Measurements from ENCODE around the gene ARHGAP28.

Gene ARHGAP28

GRCh38 chr18:6729247-6730091 is at the start of gene ARHGAP28:
Gene ARHGAP28 (plus strand): TSS chr18:6729716. CDS start chr18:6729822, 106 bp downstream.
- H3K9me3 Mint-ChIP-seq = no peaks in the 10 kb centered on the region
- no peaks in the 10 kb centered on the region for H3K36me3 Mint-ChIP-seq (ENCODE audit: low read depth)
- H3K4me3 Mint-ChIP-seq = peak within 1 kb of the TSS; percentile 99
- H3K27me3 Mint-ChIP-seq (ENCODE audit: low read depth, poor library complexity) = no peaks in the 10 kb centered on the region
- H3K27ac Mint-ChIP-seq = peak within 1 kb of the TSS; percentile 100
- peak; percentile 27 for TF ChIP-seq CTCF (IDR thresholded peaks at IDR 0.05)
- peaks cover 63% of the 10 kb centered on the region for H3K4me1 Mint-ChIP-seq
- peak; percentile 91 for DNase-seq

GRCh38 chr18:6681331-6681875 is 48.1 kb upstream of the ARHGAP28 start:
- no peak overlapping the region for H3K4me3 Mint-ChIP-seq
- no peak overlapping the region for H3K27ac Mint-ChIP-seq
- peaks cover 3% of the 10 kb centered on the region for H3K27me3 Mint-ChIP-seq (ENCODE audit: low read depth, poor library complexity)
- no peaks in the 10 kb centered on the region for H3K9me3 Mint-ChIP-seq
- H3K4me1 Mint-ChIP-seq = peaks cover 8% of the 10 kb centered on the region
- no peak for TF ChIP-seq CTCF (IDR thresholded peaks at IDR 0.05)
- H3K36me3 Mint-ChIP-seq (ENCODE audit: low read depth) = no peaks in the 10 kb centered on the region
- no peak for DNase-seq

- H3K4me1 Mint-ChIP-seq = peaks cover under 1% of the 10 kb centered on the region
- H3K9me3 Mint-ChIP-seq = no peaks in the 10 kb centered on the region
- peaks cover 3% of the 10 kb centered on the region for H3K27me3 Mint-ChIP-seq (ENCODE audit: low read depth, poor library complexity)
- no peaks in the 10 kb centered on the region for H3K36me3 Mint-ChIP-seq (ENCODE audit: low read depth)
- TF ChIP-seq CTCF (IDR thresholded peaks at IDR 0.05) = no peak
- H3K27ac Mint-ChIP-seq = no peak overlapping the region
- H3K4me3 Mint-ChIP-seq = no peak overlapping the region
- DNase-seq = no peak
Observed at GRCh38 chr18:6682437-6683111, 46.9 kb upstream of the ARHGAP28 start.

GRCh38 chr18:6683112-6683876 is 46.2 kb upstream of the ARHGAP28 start:
- H3K27ac Mint-ChIP-seq = no peak overlapping the region
- TF ChIP-seq CTCF (IDR thresholded peaks at IDR 0.05) = no peak
- no peaks in the 10 kb centered on the region for H3K9me3 Mint-ChIP-seq
- peaks cover 3% of the 10 kb centered on the region for H3K27me3 Mint-ChIP-seq (ENCODE audit: low read depth, poor library complexity)
- DNase-seq = no peak
- no peaks in the 10 kb centered on the region for H3K36me3 Mint-ChIP-seq (ENCODE audit: low read depth)
- H3K4me3 Mint-ChIP-seq = no peak overlapping the region
- H3K4me1 Mint-ChIP-seq = no peaks in the 10 kb centered on the region

- TF ChIP-seq CTCF (IDR thresholded peaks at IDR 0.05) = no peak
Observed at GRCh38 chr18:6687676-6688075, 41.8 kb upstream of the ARHGAP28 start.

More at GRCh38 chr18:6687676-6688075, 41.8 kb upstream of the ARHGAP28 start:
- Mint-ChIP-seq H3K4me3 (no peak overlapping the region), H3K36me3 (ENCODE audit: low read depth) (no peaks in the 10 kb centered on the region), H3K4me1 (no peaks in the 10 kb centered on the region), H3K27ac (no peak overlapping the region), H3K9me3 (no peaks in the 10 kb centered on the region), H3K27me3 (ENCODE audit: low read depth, poor library complexity) (peaks cover 2% of the 10 kb centered on the region)
- no peak for DNase-seq
